NCI-H2196 treated with DMSO at 0.1 percent for 48 hours (cell line): ENCODE results near the gene KIAA1191.
A peak's percentile ranks its signal among the peaks of the same experiment; 100 is the strongest.

Source experiments
- DNase-seq: peaks from one replicate; lab custom pipeline; 2025; ENCODE audit not compliant: unreplicated experiment; lab: John Stamatoyannopoulos, UW

Gene KIAA1191

DNA sequence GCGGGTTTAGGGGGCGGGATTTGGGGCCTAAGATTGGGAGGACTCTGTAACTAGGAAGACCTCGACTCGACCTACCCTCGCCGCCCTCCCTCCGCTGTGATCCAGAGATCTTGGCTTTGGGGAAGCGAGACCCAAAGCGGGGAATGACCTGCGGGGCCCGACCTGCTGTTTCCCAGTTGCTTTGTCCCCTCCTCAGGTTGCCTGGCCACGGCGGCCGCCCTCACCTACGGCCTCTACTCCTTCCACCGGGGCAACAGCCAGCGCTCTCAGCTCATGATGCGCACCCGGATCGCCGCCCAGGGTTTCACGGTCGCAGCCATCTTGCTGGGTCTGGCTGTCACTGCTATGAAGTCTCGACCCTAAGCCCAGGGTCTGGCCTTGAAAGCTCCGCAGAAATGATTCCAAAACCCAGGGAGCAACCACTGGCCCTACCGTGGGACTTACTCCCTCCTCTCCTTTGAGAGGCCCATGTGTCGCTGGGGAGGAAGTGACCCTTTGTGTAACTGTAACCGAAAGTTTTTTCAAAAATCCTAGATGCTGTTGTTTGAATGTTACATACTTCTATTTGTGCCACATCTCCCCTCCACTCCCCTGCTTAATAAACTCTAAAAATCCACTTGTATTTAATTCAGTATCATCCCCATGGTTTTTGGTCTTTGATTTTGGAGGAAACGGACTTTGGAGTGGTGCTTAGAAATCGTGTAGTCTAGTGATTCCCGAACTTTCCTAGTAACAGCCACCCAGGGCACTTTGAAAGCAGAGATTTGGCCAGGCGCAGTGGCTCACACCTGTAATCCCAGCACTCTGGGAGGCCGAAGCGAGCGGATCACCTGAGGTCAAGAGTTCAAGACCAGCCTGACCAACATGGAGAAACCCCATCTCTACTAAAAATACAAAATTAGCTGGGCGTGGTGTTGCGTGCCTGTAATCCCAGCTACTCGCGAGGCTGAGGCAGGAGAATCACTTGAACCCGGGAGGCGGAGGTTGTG is 27.9 kb upstream of the KIAA1191 start:
- DNase-seq: no peak

DNA sequence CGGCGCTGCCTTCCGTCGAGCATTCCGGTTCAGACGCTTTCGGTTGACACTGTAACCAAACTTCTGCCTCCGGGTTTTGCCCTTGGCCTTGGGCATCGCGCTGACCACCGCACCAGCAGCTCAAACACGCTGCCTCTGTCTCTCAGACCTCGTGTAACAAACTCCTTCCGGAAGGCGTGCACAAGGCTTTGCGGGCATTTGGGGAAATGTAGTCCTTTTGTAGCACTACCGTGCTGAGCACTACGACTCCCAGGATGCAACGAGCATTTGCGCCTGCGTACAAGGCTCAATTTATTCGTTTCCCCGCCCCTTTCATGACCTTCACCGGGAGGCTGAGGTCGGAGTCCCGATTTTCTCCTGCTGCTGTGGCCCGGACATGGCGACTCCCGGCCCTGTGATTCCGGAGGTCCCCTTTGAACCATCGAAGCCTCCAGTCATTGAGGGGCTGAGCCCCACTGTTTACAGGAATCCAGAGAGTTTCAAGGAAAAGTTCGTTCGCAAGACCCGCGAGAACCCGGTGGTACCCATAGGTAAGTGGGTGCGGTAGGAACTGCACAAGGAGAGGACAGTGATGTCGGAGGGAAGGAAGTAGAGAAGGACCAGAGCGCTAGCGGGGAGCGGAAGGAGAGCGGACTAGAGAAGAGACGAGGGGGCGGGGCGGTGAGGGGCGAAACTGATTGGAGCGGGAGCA is 27.0 kb upstream of the KIAA1191 start, which contains the start of the genes HIGD2A and NOP16:
Gene HIGD2A, plus strand, starts transcription at position 308 of the 691 bp plus-strand sequence. Its CDS starts 69 bp downstream, at position 377.
Gene NOP16, minus strand, starts transcription at position 155 of the 691 bp plus-strand sequence. Its CDS starts 59 bp downstream, at position 96.
- DNase-seq: peak; percentile 96

DNA sequence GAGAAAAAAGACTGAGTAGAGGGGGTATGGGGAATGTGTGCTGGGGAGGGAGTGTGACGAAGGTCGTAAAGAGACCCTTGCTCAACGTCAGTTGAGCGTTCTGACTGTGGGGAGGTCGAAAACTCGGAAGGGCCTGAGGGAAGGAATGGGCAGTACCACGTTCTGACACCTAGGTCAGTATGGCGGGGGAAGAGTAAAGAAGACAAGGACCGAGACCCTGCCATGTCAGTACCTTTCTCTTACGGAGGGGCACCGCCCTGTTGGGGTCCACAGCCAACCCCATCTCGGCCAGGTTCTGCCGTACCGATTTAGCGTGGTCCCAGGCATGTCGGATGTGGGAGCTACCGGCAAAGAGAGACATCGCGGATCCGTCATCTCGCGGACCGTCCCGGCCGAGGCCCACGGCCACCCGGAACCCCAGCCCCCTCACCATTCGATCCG is 26.5 kb upstream of the KIAA1191 start:
- no peak for DNase-seq

DNA sequence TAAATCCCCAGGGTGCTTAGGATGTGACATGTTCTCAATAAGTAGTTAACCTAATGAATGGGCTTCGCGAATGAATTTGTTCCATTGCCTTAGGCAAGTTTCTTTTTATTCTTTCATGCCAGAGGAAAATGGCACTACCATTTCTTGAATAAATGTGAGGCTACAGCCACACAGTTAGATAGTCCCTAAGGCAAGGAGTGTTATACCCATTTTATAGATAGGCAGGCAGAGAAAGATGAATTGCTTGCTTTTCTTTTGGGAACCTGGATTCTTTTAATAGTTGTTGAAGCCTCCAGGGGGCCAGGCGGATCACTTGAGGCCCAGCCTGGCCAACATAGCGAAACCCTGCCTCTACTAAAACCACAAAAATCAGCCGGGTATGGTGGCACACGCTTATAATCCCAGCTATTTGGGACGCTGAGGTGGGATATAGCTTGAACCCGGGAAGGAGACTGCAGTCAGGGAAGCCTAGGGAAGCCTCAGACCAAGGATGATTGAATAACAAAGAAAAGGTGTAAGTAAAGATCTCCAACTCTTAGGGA is 25.9 kb upstream of the KIAA1191 start:
- no peak for DNase-seq

DNA sequence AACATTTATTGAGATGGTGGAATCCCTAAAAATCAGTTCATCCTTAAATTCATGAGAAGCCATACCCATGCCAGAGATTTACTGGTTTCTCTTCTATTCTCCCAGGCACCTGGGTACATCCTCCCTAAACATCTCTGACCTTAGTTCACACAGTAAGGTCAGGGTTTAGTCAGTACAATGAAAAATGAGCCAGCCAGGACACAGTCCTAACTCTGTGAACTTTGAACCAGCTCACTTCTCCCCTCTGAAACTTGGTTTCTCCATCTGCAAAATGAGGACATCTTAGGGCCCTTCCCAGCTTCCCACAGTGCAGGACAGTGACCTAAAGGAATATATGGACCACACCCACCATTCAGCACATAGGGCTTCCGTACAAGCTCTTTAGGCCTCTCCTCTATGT is 24.9 kb upstream of the KIAA1191 start:
- no peak for DNase-seq

DNA sequence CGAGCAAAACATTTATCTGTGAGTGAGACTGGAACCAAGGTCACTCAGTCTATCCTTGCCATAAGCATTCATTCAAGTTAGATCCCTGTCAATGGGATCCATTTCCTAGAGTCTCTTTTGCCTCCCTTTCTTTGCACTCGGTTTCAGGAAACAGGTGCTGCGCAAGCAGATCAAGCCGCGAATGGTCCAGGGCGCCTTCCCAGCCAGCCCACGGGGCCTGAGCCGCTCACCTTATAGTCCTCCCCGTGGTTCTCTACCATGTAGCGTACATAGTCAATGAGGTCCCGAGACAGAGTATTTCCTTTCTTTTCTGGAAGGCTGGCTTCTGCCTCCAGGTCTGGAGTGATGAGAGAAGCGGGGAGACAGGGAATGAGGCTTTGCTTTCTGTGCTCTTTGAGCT is 23.4 kb upstream of the KIAA1191 start:
- DNase-seq: no peak

DNA sequence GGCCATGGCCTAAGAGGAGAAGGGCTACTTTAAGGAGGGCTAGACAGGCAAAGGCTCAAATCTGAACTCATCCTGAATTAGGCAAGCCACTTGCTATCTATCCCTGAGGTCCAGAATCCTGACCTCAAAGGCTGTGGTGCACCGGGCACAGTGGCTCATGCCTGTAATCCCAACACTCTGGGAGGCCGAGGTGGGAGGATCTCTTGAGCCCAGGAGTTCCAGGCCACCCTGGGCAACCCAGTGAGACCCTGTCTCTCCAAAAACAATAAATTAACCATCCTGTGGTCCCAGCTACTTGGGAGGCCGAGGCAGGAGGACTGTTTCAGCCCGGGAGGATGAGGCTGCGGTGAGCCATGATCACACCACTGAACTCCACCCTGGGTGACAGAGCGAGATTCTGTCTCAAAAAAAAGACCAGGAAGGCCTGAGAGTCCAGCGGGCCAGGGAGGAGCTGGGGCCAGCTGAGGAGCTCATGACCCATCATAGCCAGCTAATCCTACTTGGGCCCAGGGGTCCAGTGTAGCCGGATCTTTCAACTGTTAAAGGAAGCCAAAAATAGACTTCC is 22.9 kb upstream of the KIAA1191 start:
- no peak for DNase-seq

DNA sequence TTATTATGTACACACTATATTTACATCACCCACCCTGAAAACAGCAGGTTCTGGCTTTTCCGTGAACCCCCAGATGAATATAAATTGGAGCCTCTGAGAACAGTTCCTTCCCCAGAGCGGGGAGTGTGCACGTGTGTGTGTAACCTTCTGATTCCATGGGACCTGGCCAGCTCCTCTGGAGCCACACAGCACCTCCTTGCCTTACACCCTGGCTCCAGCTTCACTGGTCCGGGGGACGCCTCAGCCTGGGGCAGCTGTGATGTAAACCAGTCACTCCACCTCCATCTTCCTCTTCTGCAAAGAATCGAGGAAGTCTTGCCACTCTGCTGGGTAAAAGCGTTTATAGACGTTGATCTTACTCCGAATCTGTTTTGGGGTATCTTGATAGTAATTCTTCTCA is 22.4 kb upstream of the KIAA1191 start:
- DNase-seq: no peak

DNA sequence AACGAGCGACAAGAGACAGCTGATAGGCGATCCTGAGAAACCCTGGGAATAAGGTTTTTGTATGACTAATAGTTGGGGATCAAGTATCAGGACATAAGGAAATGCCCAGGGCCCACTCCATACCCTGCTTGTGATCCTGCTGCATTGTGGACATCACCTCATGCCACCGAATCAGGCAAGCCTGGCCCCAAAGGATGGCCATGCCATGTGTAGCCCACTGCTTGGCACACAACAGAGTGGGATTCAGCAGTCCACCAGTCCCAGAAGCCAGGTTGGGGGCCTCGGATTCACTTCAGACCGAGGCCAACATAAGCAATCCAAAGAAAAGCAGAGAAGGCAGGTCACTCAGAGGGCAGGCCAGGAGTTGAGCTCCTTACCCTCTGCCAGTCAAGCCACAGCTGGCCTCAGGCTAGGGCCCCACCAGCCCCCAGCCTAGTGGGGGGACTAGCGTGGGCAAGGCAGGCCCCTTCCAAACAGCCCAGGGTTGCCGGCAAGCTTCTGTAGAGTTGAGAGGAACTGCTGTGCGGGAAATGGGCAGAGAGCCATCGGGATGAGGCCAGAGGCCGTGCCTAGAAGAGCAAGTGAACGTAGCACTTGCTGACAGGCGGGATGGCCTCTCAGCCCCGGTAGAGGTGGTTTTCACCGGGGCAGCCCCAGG is 21.8 kb upstream of the KIAA1191 start:
- no peak for DNase-seq

DNA sequence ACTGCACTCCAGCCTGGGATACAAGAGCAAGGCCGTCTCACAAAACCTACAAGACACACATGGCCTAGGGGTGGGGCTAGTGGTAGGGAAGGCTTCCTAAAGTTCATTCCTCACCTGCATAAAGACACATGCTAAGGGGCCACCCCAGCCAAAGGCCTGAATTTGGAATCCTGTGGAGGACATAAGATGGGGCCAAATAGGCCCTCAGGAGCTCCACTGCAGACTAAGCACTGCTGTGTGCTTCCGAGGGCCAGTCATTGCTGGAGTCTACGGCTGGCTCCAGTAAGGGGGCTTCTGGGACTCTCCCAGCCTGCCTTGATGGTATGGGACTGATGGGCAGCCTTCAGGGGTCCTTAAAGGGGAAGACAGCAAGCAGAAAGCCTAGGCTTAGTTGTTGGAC is 21.2 kb upstream of the KIAA1191 start:
- DNase-seq: no peak

DNA sequence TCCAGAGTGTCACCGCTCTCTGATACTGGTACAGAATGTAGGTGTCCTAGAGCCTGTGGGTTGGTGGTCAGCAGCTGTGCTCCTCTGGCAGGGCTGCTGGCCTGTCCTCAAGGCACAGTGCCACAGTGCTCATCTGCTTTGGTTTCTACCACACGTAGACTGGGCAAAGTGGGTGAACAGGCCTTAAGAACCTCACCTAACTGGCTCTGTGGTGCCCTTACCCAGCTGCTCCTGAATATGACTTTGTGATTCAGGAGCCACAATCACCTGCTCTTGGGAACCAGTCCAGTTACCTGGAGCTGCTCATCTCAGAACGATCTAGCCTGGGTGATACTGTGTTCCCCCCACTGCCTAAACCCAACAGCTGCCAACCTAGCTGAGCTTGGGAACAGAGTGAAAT is 20.4 kb upstream of the KIAA1191 start:
- no peak for DNase-seq

DNA sequence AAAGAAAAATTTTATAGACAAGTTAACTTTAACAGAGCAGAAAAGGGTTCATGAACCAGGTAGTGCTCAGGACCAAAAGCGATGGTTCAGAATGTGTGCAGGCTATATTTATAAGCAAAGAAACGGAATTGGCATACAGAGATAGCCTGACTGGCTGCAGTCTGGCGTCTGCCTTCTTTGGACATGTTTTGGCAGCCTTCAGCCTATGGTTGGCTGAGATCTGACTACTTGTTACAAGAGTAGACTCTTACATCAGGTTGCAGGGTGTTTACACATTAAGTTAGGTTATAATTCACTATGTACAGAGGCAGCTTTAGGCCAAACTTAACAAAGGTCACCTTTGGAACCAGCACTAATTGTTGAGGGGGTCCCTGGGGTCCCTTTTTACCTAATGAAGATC is 19.9 kb upstream of the KIAA1191 start:
- DNase-seq: no peak

DNA sequence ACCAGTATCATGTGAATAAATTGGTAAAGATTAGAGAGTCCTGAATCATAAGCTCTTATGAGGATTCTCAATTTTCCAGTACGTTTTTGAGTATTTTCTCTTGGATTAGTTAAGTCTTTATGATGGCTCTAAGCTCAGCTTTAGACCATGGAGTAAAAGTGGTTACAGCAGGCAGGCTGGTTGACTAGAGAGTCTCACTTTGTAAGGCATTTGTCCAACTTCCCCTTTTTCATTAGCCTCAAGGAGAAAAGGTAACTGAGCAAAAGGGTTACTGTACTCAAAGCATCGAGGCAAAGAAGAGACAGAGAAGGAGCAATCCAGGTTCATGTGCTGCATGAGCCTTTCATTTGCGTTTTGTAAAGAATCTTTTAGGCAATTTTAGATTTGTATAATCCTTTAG is 18.3 kb upstream of the KIAA1191 start:
- DNase-seq: no peak

DNA sequence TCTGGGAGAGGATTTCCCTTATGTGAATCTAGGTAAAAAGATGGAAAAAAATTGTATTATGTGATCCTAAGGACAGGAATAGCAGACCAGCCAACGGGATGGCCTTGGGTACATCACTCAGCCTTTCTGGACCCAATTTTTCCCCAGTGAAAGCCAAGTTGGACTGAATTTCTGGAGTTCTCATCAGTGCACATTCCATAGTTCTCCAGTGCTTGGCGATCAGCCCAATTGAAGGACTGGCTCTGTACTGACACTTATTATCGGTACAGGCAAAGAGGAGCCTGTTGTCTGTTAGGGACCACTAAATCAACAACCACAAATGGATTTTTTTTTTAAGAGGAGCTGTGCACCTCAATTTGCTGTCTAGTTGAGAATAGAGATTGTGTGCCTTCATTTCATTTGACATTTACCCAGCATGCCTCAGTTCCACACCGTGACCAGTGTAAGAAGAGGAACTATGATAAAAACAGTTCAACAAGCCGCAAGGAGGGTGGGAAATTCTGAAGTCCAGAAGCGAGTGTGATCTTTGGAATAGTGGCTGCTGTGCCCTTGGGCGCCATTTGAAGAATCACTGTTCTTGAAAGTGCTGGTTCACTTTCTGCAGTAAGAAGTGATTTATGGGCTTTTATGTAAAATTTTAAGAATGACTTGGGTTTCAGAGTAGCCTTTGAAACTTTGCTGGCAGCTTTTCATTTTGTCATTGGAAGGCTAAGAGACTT is 11.7 kb upstream of the KIAA1191 start:
- DNase-seq: no peak

DNA sequence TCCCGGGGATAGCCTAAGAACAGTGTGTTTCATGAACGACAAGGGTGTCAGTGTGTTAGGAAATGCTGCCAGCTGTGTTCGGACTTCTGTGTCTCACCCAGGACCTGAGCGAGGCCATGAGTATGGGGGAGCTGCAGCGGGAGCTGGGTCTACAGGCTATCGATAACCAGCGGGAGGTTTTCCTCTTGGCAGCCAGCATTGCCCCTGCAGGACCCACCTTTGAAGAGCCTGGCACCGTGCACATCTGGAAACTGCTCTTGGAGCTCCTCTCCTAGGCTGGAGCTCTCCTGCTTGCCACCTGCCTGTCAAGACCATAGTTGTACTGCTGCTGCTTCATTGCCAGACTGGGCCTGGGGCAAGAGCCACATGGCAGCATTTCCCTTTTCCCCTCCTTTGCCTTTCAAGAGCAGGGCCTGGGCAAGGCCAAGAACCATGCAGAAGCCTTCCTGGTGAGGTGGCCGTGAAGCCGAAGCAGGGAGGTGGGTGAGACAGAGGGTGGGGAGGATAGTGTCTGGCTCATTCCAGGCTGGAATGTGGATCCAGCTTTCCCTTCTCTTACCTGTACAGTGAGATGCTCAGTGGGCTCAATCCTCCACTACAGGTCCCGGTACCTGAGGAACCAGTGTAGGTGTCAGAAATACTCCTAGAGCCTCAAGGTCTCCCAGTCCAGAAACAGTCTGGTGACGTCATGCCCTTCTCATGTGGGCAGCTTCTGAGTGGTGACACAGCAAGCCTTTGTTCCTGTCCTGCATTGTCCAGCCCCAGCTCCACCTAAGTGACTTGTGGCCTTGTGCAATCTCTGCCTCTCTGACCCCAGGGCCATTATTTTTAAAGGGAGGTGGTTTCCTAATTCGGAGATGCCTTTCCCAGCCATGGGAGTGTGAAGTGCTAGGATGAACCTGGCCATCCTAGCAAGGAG is 10.3 kb upstream of the KIAA1191 start:
- no peak for DNase-seq

DNA sequence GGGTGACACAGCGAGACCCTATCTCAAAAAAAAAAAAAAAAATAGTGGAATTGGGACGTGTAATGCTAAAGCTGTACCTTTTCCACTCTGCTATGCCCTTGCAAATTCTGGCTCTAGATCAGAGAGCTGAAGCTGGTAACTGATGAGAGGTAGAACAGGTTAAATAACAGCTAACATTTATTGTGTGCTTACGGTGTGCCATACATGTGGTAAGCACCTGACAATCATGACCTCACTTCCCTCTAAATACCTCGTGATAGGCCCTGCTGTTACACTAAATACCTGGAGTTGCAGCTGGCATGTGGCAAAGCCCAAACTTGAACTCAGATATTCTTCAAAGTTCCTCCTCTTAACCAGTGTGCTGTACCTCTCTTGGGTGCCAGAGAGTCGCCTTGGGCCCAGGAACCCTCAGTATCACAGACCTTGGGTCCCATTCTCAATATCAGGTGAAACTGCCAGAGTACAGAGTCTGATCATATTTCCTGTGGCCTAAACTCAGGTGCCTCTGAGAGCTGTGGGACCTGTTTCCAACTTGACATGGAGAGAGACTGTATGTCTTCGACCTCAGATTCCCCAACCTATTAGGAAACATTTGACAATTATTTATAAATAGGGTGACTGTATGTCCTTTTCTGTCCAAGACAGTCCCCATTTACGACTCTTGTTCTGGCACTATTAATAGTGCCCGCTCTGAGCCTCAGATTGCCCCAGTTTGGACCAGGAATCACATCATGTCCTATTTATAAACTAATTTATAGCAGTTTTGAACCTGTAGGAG is 8.6 kb upstream of the KIAA1191 start:
- no peak for DNase-seq

DNA sequence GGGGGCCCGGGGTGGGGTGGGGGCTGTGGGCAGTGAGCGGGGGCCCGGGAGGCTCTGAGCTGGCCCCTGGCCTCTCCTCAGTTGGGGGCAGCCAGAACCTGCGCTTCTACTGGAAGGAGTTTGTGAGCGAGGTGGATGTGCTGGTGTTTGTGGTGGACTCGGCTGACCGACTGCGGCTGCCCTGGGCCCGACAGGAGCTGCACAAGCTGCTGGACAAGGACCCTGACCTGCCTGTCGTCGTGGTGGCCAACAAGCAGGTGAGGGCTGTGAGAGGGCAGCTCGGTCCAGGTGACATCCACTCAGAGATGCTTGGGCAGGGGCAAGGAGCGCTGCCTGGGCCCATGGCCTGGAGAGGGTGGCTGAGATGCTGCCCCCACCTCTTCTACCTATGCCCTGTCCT is 7.2 kb upstream of the KIAA1191 start:
- DNase-seq: no peak

DNA sequence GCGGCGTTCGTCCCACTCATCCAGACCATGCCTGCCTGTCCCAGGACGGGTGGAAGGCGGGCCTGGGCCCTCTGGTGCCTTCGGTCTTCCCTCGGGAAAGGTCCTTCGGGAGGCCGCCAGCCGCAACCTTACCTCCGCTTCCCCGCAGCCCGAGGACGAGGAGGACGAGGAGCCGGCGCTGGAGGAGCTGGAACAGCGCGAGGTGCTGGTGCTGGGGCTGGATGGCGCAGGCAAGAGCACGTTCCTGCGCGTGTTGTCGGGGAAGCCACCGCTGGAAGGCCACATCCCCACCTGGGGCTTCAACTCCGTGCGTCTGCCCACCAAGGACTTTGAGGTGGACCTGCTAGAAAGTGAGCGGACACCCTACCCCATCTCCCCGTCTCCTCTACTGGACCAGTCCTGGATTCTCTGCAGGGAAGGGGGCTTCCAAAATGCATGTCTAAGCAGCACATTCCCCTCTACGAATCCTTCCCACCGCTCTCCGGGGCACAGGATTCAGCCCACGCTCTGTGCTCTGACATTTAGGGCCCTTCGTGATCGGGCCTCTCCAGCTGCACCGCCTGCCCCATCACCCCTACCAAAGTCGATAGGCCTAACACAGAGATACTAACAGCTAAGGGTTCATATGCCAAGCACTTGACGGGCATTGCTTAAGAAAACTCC is 4.8 kb upstream of the KIAA1191 start:
- no peak for DNase-seq
